GM03348 (cell line): Measurements from ENCODE around the gene ATXN1.
"Not testable (repeated sequence)": the region's sequence is repeated elsewhere in the genome, so short reads cannot be mapped to it uniquely, and the experiment has no call there.

ENCODE experiments used
- DNase-seq: peaks from one replicate; pipeline ENCODE4 v3.0.0; 2012; ENCODE audit warnings: low spot score

ATXN1 gene

DNA sequence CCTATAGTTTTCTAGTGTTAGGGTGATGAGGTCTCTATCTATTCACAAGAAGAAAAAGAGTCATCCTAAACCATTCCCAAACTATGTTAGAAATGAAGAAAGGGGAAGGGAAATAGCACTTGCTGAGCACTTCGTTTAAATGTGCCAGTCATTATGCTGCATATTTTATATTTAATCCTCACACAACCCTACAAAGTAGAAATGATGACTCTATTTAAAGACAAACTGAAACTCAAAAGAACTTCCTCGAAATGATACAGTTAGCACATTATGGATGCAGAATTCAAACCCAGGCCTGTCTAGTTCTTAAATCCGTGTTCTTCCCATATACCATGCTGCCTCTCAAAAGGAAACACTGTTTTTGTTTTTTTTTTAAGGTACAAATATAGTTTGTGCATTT, 348.3 kb downstream of the ATXN1 start:
- DNase-seq, result no peak

DNA sequence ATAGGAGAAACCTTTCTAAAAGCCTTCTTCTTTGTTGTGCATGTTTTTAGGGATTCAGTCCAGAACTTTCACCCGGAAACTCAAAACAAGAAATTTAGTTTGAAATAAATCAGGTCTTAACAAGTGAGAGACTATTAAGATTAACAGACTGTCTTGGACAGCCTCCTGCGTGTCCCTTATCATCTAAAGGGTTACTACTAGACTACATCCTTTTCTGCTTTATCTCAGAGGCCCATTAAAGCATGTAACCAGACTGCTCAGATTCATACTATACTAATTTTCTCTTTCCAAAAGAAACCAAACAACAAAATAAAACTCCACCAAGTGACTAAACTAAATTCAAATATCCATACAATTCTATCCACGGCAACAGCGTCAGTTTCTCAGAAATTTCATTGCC, 349.1 kb downstream of the ATXN1 start:
- DNase-seq, result no peak

- DNase-seq, result peak; percentile 78
Observed at GRCh38 chr6:16409531-16410441, 351.5 kb downstream of the ATXN1 start.

DNA sequence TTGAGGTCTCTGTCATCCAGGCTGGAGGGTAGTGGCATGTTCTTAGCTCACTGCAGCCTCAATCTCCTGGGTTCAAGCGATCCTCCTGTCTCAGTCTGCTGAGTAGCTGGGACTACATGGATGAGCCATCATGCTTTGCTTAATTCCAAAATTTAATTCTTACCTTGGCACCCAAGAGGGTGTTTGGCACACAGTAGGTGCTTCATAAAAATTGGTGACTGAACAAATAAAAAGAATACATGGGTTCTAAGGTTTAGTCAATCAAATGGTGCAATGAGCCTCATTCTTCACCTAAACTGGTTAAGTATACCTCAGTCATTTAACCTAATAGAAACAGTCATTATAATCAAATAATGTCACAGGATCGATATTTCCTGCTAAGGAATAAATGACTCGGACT, 352.5 kb downstream of the ATXN1 start:
- no peak for DNase-seq

DNA sequence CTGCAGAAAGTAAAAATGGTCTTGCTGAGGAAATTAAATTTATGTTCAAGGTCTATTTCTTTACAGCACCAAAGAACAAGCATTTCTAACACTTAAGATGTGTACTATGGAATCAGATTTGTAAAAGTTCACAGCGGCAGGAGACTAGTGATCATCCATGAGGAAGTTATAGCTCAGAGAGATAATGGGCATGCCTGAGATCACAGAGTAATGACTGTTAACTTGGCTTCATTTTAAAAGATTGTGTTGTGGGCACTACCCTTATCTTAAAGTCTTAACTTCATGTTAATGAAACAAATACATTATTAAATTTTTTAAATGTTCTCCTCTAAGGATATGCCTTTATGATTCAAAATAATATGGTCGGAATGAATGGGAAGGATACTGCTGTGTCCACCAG, 354.3 kb downstream of the ATXN1 start:
- no peak for DNase-seq

- DNase-seq, result not testable (repeated sequence)
Observed at GRCh38 chr6:16406538-16406937, 354.7 kb downstream of the ATXN1 start.

DNA sequence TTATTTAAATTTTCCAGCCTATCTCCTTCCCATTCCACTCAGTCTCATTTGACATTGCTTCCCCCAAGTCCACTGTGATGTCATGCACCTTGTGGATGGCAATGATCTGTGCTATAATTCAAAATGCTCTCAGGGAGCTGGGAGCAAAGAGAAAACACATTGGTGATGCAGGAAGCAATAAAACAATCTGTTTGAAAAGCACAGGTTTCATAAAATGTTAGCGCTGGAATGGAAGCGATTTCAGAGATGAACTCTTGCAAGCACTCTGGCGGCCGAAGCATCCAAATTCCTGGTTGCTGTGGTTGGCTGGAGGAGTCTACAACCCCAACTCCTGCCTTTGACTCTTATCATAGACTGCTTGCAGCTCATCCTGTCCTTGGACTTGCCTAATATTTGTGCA, 355.9 kb downstream of the ATXN1 start:
- DNase-seq, result no peak

GRCh38 chr6:16404456-16404855, 356.8 kb downstream of the ATXN1 start:
- no peak for DNase-seq

- DNase-seq, result peak; percentile 36
Observed at GRCh38 chr6:16403831-16404230, 357.4 kb downstream of the ATXN1 start.

- peak; percentile 19 for DNase-seq
Observed at GRCh38 chr6:16402581-16402900, 358.7 kb downstream of the ATXN1 start.

- no peak for DNase-seq
Observed at GRCh38 chr6:16400248-16400760, 361.0 kb downstream of the ATXN1 start.

DNA sequence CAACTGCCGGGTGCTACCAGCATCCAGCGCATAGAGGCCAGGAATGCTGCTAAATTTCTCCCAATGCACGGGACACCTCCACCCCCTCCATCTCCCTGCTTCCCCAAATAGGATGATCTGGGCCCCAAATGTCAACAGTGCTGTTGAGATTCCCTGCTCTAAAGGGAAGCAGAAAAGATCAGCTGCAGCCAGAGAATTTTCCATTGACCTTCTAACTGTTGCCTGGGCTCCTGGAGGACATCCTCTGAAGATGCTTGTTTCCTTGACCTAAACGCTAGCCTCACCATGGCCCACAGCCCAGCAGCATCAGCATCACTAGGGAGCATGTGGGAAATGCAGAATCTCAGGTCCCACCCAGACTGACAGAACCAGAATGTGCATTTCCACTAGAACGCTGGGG, 361.6 kb downstream of the ATXN1 start:
- DNase-seq, result no peak

DNA sequence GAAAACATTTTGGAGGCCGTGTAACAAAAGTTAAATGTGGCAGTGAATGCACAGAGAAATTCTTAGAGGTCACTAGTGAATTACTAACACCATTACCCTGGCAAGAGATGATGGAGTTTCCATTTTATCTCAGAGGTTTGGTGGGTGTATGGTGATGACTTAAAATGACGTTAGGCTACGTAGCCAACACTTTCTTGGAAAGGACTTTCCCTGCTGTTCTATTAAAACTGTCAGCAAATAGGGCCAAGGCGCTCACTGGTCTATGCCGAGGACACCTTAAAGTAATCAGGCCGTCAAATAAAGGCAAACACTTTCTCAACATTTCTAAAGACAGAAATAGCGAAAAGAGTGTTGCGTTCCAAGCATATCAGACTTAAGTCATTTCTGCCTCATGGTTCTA, 362.1 kb downstream of the ATXN1 start:
- no peak for DNase-seq

- DNase-seq, result peak; percentile 64
Observed at GRCh38 chr6:16398587-16398986, 362.7 kb downstream of the ATXN1 start.

DNA sequence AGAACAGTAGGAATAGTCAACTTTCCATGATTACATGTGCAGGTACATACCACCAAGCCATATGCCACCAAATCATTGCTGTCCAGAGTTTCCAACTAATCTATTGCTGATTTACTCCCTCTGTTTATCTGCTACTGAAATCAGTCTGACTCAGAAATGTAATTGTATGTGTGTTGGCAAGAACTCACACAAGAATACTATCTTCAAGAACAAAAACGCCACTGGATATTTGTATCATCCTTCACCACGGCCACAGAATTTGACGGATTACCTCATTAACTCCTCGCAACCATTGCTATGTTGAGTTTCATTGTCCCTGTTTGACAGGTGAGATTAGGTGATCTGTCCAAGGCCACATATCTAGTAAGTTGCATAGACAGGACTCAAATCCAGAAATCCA, 363.6 kb downstream of the ATXN1 start:
- peak; percentile 37 for DNase-seq

GRCh38 chr6:16396497-16397319, 364.6 kb downstream of the ATXN1 start:
- DNase-seq, result no peak

GRCh38 chr6:16394632-16395031, 366.6 kb downstream of the ATXN1 start:
- no peak for DNase-seq

GRCh38 chr6:16393326-16393725, 367.9 kb downstream of the ATXN1 start:
- DNase-seq, result no peak

GRCh38 chr6:16392010-16392409, 369.2 kb downstream of the ATXN1 start:
- no peak for DNase-seq

- DNase-seq, result peak; percentile 28
Observed at GRCh38 chr6:16391451-16391912, 369.8 kb downstream of the ATXN1 start.

- DNase-seq, result not testable (repeated sequence)
Observed at GRCh38 chr6:16390909-16391450, 370.3 kb downstream of the ATXN1 start.

DNA sequence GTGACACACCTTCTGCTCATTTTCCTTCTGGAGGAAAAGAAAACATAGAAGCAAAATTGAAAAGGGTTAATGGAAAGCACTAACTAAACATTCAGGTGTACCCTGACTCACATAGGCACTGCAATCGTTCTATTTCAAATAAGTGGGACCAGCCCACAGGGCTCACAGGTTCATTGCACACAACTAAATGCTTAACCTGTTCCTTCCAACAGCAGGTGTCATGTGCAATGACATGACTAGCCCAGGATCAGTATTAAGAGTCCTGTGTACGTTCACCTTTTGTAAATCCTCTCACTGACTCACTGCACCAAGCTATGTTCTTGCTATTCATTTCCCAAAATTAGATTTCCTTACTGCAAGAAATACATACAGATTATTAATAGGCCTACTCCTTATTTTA, 371.6 kb downstream of the ATXN1 start:
- no peak for DNase-seq

- peak; percentile 8 for DNase-seq
Observed at GRCh38 chr6:16388488-16388887, 372.8 kb downstream of the ATXN1 start.
